Stimulated activated CD4-positive, alpha-beta T cell treated with anti-CD3 and anti-CD28 coated beads, Interleukin-4, amount 100 ng/mL, for 24 hours (primary cell): ENCODE data around the gene ADISSP.

Source experiments
- DNase-seq: peaks from one replicate; pipeline ENCODE4 v3.0.0-alpha.2; 2020

ADISSP gene

GRCh38 chr20:3711484-3711941 lies 56.0 kb downstream of the ADISSP start:
- no peak for DNase-seq

GRCh38 chr20:3710703-3711483 lies 56.7 kb downstream of the ADISSP start:
- peak; percentile 76 for DNase-seq

GRCh38 chr20:3710011-3710466 lies 57.5 kb downstream of the ADISSP start:
- no peak for DNase-seq

- DNase-seq, result no peak
Measured at GRCh38 chr20:3707508-3707899, 60.0 kb downstream of the ADISSP start.

GRCh38 chr20:3706774-3707507 lies 60.6 kb downstream of the ADISSP start:
- no peak for DNase-seq

GRCh38 chr20:3705970-3706739 lies 61.4 kb downstream of the ADISSP start:
- DNase-seq, result no peak

- no peak for DNase-seq
Measured at GRCh38 chr20:3705491-3705969, 62.0 kb downstream of the ADISSP start.

GRCh38 chr20:3704087-3704486 lies 63.5 kb downstream of the ADISSP start:
- DNase-seq, result no peak
